ENCODE results near the gene MACROD2.

MACROD2 gene

DNA sequence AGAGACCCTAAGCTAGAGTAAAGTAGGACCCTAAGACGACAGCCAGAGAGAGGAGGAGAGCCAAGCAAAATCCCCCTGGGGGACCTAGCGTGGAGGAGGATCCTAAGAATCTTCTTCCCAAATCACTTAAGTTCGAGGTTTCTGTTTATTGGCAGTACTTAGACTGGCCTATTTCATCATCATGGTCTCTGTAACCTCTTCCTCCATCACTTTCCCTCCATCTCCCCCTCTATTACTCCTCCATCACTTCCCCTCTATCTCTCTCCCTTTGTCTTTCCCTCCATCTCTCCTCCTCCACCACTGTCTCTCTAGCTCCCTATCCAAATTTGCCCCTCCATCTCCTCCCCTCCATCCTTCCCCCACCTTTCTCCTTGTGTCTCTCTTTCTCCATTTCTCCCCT, 1175.7 kb downstream of the MACROD2 start:
- H3K79me2 ChIP-seq = no peaks in the 10 kb centered on the region
- no peaks in the 10 kb centered on the region for H3K9me3 ChIP-seq (ENCODE audit: control insufficient read depth, low read length)
- TF ChIP-seq, protein P1, sequence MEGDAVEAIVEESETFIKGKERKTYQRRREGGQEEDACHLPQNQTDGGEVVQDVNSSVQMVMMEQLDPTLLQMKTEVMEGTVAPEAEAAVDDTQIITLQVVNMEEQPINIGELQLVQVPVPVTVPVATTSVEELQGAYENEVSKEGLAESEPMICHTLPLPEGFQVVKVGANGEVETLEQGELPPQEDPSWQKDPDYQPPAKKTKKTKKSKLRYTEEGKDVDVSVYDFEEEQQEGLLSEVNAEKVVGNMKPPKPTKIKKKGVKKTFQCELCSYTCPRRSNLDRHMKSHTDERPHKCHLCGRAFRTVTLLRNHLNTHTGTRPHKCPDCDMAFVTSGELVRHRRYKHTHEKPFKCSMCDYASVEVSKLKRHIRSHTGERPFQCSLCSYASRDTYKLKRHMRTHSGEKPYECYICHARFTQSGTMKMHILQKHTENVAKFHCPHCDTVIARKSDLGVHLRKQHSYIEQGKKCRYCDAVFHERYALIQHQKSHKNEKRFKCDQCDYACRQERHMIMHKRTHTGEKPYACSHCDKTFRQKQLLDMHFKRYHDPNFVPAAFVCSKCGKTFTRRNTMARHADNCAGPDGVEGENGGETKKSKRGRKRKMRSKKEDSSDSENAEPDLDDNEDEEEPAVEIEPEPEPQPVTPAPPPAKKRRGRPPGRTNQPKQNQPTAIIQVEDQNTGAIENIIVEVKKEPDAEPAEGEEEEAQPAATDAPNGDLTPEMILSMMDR (IDR thresholded peaks at IDR 0.05) = no peak
- H3K9ac ChIP-seq = no peak overlapping the region
- no peaks in the 10 kb centered on the region for H3K4me1 ChIP-seq
- H3K4me2 ChIP-seq (ENCODE audit: low read length) = no peak overlapping the region
- no peaks in the 10 kb centered on the region for H3K27me3 ChIP-seq (ENCODE audit: control insufficient read depth, insufficient read depth, low read length)
- H3K4me3 ChIP-seq (ENCODE audit: low read depth, low read length) = no peak overlapping the region
- no peak overlapping the region for H3K27ac ChIP-seq
- no peak overlapping the region for H2AFZ ChIP-seq
- no peaks in the 10 kb centered on the region for H3K36me3 ChIP-seq (ENCODE audit: control insufficient read depth, insufficient read depth, low read length)

DNA sequence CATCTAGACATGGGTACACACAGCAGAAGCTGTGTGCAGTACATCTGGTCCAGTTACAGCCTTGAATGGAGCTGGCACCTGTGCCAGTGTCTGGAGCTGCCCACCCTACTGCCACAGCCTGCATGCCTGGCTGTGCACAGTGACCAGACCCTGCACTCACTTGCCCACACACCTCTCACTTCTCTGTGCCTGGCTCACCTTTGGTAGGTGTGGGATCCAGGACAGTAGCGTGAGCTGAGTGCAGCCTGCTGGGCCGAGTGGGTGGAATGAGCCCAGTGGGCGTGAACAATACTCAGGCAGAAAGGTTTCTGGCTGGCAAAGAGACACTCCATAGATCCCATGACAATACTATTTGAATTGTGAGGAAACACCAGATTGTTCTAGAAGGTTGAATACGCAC, 1181.6 kb downstream of the MACROD2 start:
- Histone ChIP-seq H3K4me1 (no peaks in the 10 kb centered on the region), H3K36me3 (ENCODE audit: control insufficient read depth, insufficient read depth, low read length) (no peaks in the 10 kb centered on the region), H3K4me3 (ENCODE audit: low read depth, low read length) (no peak overlapping the region), H3K9ac (no peak overlapping the region), H3K79me2 (no peaks in the 10 kb centered on the region), H3K27me3 (ENCODE audit: control insufficient read depth, insufficient read depth, low read length) (no peaks in the 10 kb centered on the region), H3K4me2 (ENCODE audit: low read length) (no peak overlapping the region), H3K27ac (no peak overlapping the region), H2AFZ (no peak overlapping the region), H3K9me3 (ENCODE audit: control insufficient read depth, low read length) (no peaks in the 10 kb centered on the region)
- TF ChIP-seq, protein P1 (IDR thresholded peaks at IDR 0.05) = no peak

DNA sequence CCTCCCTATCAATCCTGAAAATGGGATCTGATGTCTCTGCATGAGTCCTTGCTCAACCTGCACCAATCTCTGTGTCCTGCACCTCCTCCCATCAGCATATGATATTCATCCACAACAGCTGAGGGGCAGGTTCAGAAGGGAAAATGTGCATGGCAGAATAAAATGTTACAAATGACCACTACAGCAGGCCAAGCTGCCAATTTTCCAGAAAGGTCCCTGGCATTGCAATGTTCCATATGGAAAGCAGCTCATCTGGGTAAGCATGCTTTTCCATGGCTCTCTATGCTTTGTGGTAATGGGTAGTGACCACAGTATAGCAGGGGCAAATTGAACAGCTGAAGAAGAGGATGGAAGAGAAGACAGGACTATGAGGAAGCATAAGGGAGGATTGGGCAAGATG, 1183.3 kb downstream of the MACROD2 start:
- Histone ChIP-seq H3K27ac (no peak overlapping the region), H3K4me1 (no peaks in the 10 kb centered on the region), H3K9me3 (ENCODE audit: control insufficient read depth, low read length) (no peaks in the 10 kb centered on the region), H3K9ac (no peak overlapping the region), H3K4me3 (ENCODE audit: low read depth, low read length) (no peak overlapping the region), H3K36me3 (ENCODE audit: control insufficient read depth, insufficient read depth, low read length) (no peaks in the 10 kb centered on the region), H3K27me3 (ENCODE audit: control insufficient read depth, insufficient read depth, low read length) (no peaks in the 10 kb centered on the region), H3K4me2 (ENCODE audit: low read length) (no peak overlapping the region), H3K79me2 (no peaks in the 10 kb centered on the region), H2AFZ (no peak overlapping the region)
- TF ChIP-seq, protein P1 (IDR thresholded peaks at IDR 0.05) = no peak

DNA sequence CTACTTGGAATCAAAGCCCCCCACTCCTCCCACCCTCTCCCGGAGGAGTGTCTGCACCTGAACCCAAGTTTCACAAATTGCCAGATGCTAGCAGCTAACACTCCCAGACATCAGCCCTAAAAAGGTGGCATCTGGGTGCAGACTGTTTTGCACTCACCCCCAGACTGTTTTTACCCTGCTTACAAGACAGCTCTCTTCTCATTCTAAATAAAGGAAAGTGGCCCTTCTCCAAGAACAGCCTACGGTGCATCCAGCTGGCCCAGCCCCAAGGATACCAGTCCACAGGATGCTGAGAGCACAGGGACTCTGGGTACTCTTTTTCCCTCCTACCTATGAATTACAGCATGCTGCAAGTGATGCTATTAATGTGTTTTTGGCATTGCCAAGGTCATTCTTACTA, 1184.1 kb downstream of the MACROD2 start:
- no peak overlapping the region for H3K9ac ChIP-seq
- H3K79me2 ChIP-seq = no peaks in the 10 kb centered on the region
- H3K27ac ChIP-seq = no peak overlapping the region
- H3K4me2 ChIP-seq (ENCODE audit: low read length) = no peak overlapping the region
- no peaks in the 10 kb centered on the region for H3K9me3 ChIP-seq (ENCODE audit: control insufficient read depth, low read length)
- no peaks in the 10 kb centered on the region for H3K4me1 ChIP-seq
- no peaks in the 10 kb centered on the region for H3K27me3 ChIP-seq (ENCODE audit: control insufficient read depth, insufficient read depth, low read length)
- no peak overlapping the region for H3K4me3 ChIP-seq (ENCODE audit: low read depth, low read length)
- TF ChIP-seq, protein P1 (IDR thresholded peaks at IDR 0.05) = no peak
- no peak overlapping the region for H2AFZ ChIP-seq
- no peaks in the 10 kb centered on the region for H3K36me3 ChIP-seq (ENCODE audit: control insufficient read depth, insufficient read depth, low read length)

DNA sequence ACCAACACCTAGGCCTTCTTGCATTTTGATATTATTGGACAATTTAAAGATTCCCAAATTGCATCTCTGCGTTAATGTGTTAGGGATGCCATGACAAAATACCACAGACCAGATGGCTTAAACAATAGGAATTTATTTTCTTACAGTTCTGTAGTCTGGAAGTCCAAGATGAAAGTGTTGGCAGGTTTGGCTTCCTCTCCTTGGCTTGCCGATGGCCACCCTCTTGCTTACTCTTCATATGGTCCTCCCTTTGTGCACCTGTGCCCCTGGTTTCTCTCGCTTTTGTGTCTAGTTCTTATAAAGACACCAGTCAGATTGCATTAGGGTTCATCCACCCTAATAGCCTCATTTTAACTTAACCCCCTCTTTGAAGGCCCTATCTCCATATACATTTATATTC, 1184.5 kb downstream of the MACROD2 start:
- H2AFZ ChIP-seq = no peak overlapping the region
- H3K9ac ChIP-seq = no peak overlapping the region
- no peaks in the 10 kb centered on the region for H3K27me3 ChIP-seq (ENCODE audit: control insufficient read depth, insufficient read depth, low read length)
- no peaks in the 10 kb centered on the region for H3K36me3 ChIP-seq (ENCODE audit: control insufficient read depth, insufficient read depth, low read length)
- no peak overlapping the region for H3K27ac ChIP-seq
- H3K4me1 ChIP-seq = no peaks in the 10 kb centered on the region
- TF ChIP-seq, protein P1 (IDR thresholded peaks at IDR 0.05) = no peak
- no peaks in the 10 kb centered on the region for H3K9me3 ChIP-seq (ENCODE audit: control insufficient read depth, low read length)
- no peak overlapping the region for H3K4me2 ChIP-seq (ENCODE audit: low read length)
- H3K79me2 ChIP-seq = no peaks in the 10 kb centered on the region
- H3K4me3 ChIP-seq (ENCODE audit: low read depth, low read length) = no peak overlapping the region

Measured in parathyroid adenoma (tissue), 2 donors.